GM12892 (cell line): ENCODE results near the gene RSAD1.

Source experiments
- POLR2A ChIP-seq: IDR thresholded peaks from 2 replicates; pipeline ENCODE4 v1.6.1; 2011; ENCODE audit warnings: low read depth, low read length, control low read depth
- POLR2AphosphoS5 ChIP-seq: IDR thresholded peaks from 2 replicates; pipeline ENCODE4 v1.6.1; 2011; ENCODE audit warnings: low read depth, low read length, control low read depth
- TAF1 ChIP-seq: IDR thresholded peaks from 2 replicates; pipeline ENCODE4 v1.6.1; 2011; ENCODE audit warnings: low read depth, mild to moderate bottlenecking, control low read depth, low read length, borderline replicate concordance

DNA sequence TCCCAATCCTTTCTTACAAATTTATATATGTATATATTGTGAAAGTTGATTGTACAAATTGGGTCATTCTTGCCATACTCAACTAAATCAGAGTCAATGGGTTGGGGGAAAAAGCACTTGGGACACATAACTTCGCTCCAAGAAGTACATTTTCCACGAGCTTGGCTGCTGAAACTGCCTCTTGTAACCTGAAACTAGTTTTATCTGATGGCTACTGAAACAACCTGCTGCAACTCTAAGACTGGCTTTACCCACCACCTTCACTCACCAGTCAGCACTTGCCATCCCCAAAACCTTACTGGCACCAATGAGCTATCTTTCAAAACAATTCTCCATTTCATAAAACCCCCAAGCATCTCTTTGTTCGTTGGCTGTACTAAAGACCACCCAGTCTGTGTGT, 15.1 kb downstream of the RSAD1 start:
- TF ChIP-seq TAF1 (no peak), POLR2A (no peak), POLR2AphosphoS5 (no peak)
